Transverse colon (tissue), 4 donors: Measurements from ENCODE around the gene BIRC6. TPM values are rescaled to one million over a fixed set of nuclear protein-coding genes. Genes with fewer than 3 reads are reported as not detected.

Experiments
- DNase-seq: peaks from one replicate; pipeline ENCODE4 v3.0.0-alpha.2; 2019
- H3K27ac ChIP-seq, 4 donors: fragments of 200-600 bp; sonication (generic); 2 replicates each; pipeline ENCODE4 v1.5.1; 2016 to 2018; ENCODE audit warnings: inconsistent platforms in 4 of 4
- H3K27me3 ChIP-seq: fragments of 200-600 bp; sonication (generic); 2 replicates; pipeline ENCODE4 v1.5.1; 2017; ENCODE audit warnings: inconsistent platforms
- H3K36me3 ChIP-seq, 4 donors: fragments of 200-600 bp; sonication (generic); 2 replicates each; pipeline ENCODE4 v1.5.1; 2017 to 2019; ENCODE audit warnings: inconsistent platforms in 4 of 4
- H3K4me1 ChIP-seq, 4 donors: fragments of 200-600 bp; sonication (generic); 2 replicates each; pipeline ENCODE4 v1.5.1; 2017 to 2020; ENCODE audit warnings: inconsistent platforms in 4 of 4
- H3K4me3 ChIP-seq, 4 donors: fragments of 200-600 bp; sonication (generic); 1 replicate in 1 of 4; 2 replicates in 3 of 4; pipeline versions ENCODE4 v1.5.1 to v1.6.1; 2017 to 2019; ENCODE audit warnings: inconsistent platforms in 4 of 4
- H3K9me3 ChIP-seq, 2 donors: fragments of 200-600 bp; sonication (generic); 2 replicates each; pipeline ENCODE4 v1.5.1; 2017 to 2019; ENCODE audit warnings: inconsistent platforms in 2 of 2
- EP300 ChIP-seq: sonication (generic); formaldehyde crosslinking; IDR thresholded peaks from one replicate; pipeline ENCODE4 v1.6.1; 2017; ENCODE audit warnings: antibody characterized with exemption, low read depth
- POLR2A ChIP-seq: fragments of 450-650 bp; IDR thresholded peaks from one replicate; pipeline ENCODE4 v1.6.1; 2016; ENCODE audit warnings: antibody characterized with exemption, mild to moderate bottlenecking, moderate library complexity
- POLR2AphosphoS5 ChIP-seq, 3 donors: sonication (generic); formaldehyde crosslinking; IDR thresholded peaks; one replicate each; pipeline ENCODE4 v1.6.1; 2016; ENCODE audit warnings: antibody characterized with exemption in 3 of 3
- WGBS, 2 donors: methylation state at CpG; one replicate each; pipeline ENCODE4 v1.1.5; 2018; ENCODE audit warnings: low coverage in 1 of 2; 5-methylcytosine and 5-hydroxymethylcytosine counted together
- in situ Hi-C, 4 donors: fragments of 200-750 bp; cut with MboI; loops; one replicate each; pipeline versions ENCODE4 v1.15.0 to v1.15.1; 2017; ENCODE audit warnings: low sequenced_read_pairs in 3 of 4, low pct_ligation_motif_present in 1 of 4, low pct_unique_long_range_greater_than_20kb in 1 of 4
- intact Hi-C: fragments of 100-400 bp; cut with DNase I; formaldehyde crosslinking; loops from one replicate; pipeline ENCODE4 v1.15.1; 2023; ENCODE audit warnings: low total_unique reads
- total RNA-seq, 4 donors: library from RNA; depleted of rRNA; stranded (reverse); fragments of >200 nt; gene quantifications; one replicate each; pipeline ENCODE4 v1.1.0, GENCODE V29; 2016
- TF ChIP-seq, protein P1 (sequence below), 5 experiments: fragments of 200-600 bp in 3 of 5; fragments of 450-650 bp in 2 of 5; sonication (generic) in 3 of 5; IDR thresholded peaks; 1 replicate in 2 of 5; 2 replicates in 3 of 5; pipeline ENCODE4 v1.5.1; 2016 to 2017; ENCODE audit warnings: antibody characterized with exemption in 5 of 5, inconsistent platforms in 3 of 5, mild to moderate bottlenecking in 2 of 5, moderate library complexity in 1 of 5

The BIRC6 gene
- total RNA-seq, 4 donors from 2014 or later: 131 to 337 (median 219) TPM

- Histone ChIP-seq H3K27ac (no peak overlapping the region), H3K36me3 (peaks cover 0 to 24% (median 7%) of the 10 kb centered on the region in 4 donors), H3K4me1 (peaks cover 0 to 14% (median 7%) of the 10 kb centered on the region in 4 donors), H3K4me3 (no peak overlapping the region), H3K9me3 (no peaks in the 10 kb centered on the region), H3K27me3 (no peaks in the 10 kb centered on the region)
- intact Hi-C loops (no loop called here), in situ Hi-C loops (no loop called here)
- no peak for DNase-seq
- WGBS, 2 donors: 97 to 99% methylated on average over 10 of the region's 10 CpGs
- TF ChIP-seq POLR2AphosphoS5 (IDR thresholded peaks at IDR 0.05): no peak
- TF ChIP-seq EP300: no peak
- TF ChIP-seq POLR2A: no peak
- TF ChIP-seq, protein P1, sequence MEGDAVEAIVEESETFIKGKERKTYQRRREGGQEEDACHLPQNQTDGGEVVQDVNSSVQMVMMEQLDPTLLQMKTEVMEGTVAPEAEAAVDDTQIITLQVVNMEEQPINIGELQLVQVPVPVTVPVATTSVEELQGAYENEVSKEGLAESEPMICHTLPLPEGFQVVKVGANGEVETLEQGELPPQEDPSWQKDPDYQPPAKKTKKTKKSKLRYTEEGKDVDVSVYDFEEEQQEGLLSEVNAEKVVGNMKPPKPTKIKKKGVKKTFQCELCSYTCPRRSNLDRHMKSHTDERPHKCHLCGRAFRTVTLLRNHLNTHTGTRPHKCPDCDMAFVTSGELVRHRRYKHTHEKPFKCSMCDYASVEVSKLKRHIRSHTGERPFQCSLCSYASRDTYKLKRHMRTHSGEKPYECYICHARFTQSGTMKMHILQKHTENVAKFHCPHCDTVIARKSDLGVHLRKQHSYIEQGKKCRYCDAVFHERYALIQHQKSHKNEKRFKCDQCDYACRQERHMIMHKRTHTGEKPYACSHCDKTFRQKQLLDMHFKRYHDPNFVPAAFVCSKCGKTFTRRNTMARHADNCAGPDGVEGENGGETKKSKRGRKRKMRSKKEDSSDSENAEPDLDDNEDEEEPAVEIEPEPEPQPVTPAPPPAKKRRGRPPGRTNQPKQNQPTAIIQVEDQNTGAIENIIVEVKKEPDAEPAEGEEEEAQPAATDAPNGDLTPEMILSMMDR (IDR thresholded peaks at IDR 0.05): no peak
Measured at GRCh38 chr2:32417659-32418058, 60.8 kb downstream of the BIRC6 start.

GRCh38 chr2:32418778-32419177, 62.0 kb downstream of the BIRC6 start:
- Histone ChIP-seq H3K27ac (no peak overlapping the region), H3K9me3 (no peaks in the 10 kb centered on the region), H3K4me1 (peaks cover 0 to 19% (median 9%) of the 10 kb centered on the region in 4 donors), H3K4me3 (no peak overlapping the region), H3K36me3 (peaks cover 0 to 24% (median 7%) of the 10 kb centered on the region in 4 donors), H3K27me3 (no peaks in the 10 kb centered on the region)
- intact Hi-C loops: no loop called here
- no peak for DNase-seq
- in situ Hi-C loops: no loop called here
- TF ChIP-seq EP300 (no peak), POLR2A (no peak), POLR2AphosphoS5 (IDR thresholded peaks at IDR 0.05) (no peak)
- TF ChIP-seq, protein P1 (IDR thresholded peaks at IDR 0.05): no peak
- WGBS, 2 donors: 89 to 90% methylated on average over 5 of the region's 5 CpGs

GRCh38 chr2:32422133-32422532, 65.3 kb downstream of the BIRC6 start:
- Histone ChIP-seq H3K36me3 (peaks cover 0 to 9% (median 3%) of the 10 kb centered on the region in 4 donors), H3K9me3 (no peaks in the 10 kb centered on the region), H3K27ac (no peak overlapping the region), H3K4me3 (no peak overlapping the region), H3K27me3 (no peaks in the 10 kb centered on the region), H3K4me1 (peaks cover 5 to 33% (median 20%) of the 10 kb centered on the region in 4 donors)
- no peak for DNase-seq
- 78 to 100% methylated on average over 1 of the region's 1 CpG for WGBS, 2 donors
- intact Hi-C loops: no loop called here
- in situ Hi-C loops: no loop called here
- no peak for TF ChIP-seq POLR2A
- TF ChIP-seq POLR2AphosphoS5 (IDR thresholded peaks at IDR 0.05): no peak
- TF ChIP-seq EP300: no peak
- TF ChIP-seq, protein P1 (IDR thresholded peaks at IDR 0.05): no peak

DNA sequence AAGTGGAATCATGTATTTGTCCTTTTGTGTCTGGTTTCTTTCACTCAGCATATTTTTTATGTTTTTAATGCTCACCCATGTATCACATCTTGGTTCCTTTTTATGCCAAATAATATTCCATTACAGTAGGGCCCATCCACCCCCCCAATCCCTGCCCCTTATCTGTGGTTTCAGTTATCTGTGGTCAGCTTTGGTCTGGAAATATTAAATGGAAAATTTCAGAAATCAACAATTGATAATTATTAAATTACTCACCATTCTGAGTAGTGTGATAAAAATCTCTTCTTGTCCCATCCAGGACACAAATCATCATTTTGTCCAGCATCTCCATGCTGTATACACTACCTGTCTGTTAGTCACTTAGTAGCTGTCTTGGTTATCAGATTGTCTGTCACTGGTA, 66.7 kb downstream of the BIRC6 start:
- Histone ChIP-seq H3K4me1 (peaks cover 5 to 43% (median 23%) of the 10 kb centered on the region in 4 donors), H3K4me3 (no peak overlapping the region)
- TF ChIP-seq POLR2A (no peak), POLR2AphosphoS5 (IDR thresholded peaks at IDR 0.05) (no peak), EP300 (no peak)
- TF ChIP-seq, protein P1 (IDR thresholded peaks at IDR 0.05): no peak

More for the DNA sequence above, 66.7 kb downstream of the BIRC6 start:
- intact Hi-C loops: no loop called here
- Histone ChIP-seq H3K27me3 (no peaks in the 10 kb centered on the region), H3K27ac (no peak overlapping the region), H3K36me3 (peaks cover 0 to 3% (median 1%) of the 10 kb centered on the region in 4 donors), H3K9me3 (no peaks in the 10 kb centered on the region)
- no peak for DNase-seq
- in situ Hi-C loops: no loop called here
